Stimulated activated naive CD8-positive, alpha-beta T cell treated with anti-CD3 and anti-CD28 coated beads, Interleukin-15, Interleukin-2, amounts not matched to agents 100 U/mL and 50 U/mL, for 24 hours (primary cell): Measurements from ENCODE around the gene PCDHA9.
"Not testable (repeated sequence)": the region's sequence is repeated elsewhere in the genome, so short reads cannot be mapped to it uniquely, and the experiment has no call there.

Source experiments
- ATAC-seq: fragments of 150-1000 bp; cut with Tn5 transposase; one replicate; pipeline ENCODE4 v1.10.0; 2021
- DNase-seq: peaks from one replicate; pipeline ENCODE4 v3.0.0; 2021

Gene PCDHA9

GRCh38 chr5:140848139-140849102, at the start of gene PCDHA9:
TSS of gene PCDHA9 (plus strand) at chr5:140848382. CDS start at chr5:140848496, 114 bp downstream.
- not testable (repeated sequence) for DNase-seq, ATAC-seq

- ATAC-seq (no peak), DNase-seq (no peak)
These were observed 47.2 kb upstream of the PCDHA9 start, which contains the start of gene PCDHA3 for GRCh38 chr5:140800816-140801493. TSS of gene PCDHA3 (plus strand) at chr5:140801057.

- no peak for DNase-seq
- ATAC-seq, result no peak
These were observed 46.7 kb upstream of the PCDHA9 start for GRCh38 chr5:140801494-140801841.

- not testable (repeated sequence) for ATAC-seq, DNase-seq
These were observed 45.8 kb upstream of the PCDHA9 start for GRCh38 chr5:140802381-140802780.

- DNase-seq (no peak), ATAC-seq (no peak)
These were observed 45.4 kb upstream of the PCDHA9 start for GRCh38 chr5:140802781-140803271.

GRCh38 chr5:140806834-140807775, 41.1 kb upstream of the PCDHA9 start, which contains the start of gene PCDHA4:
TSS of gene PCDHA4 (plus strand) at chr5:140807068.
- ATAC-seq (no peak), DNase-seq (peak; percentile 23)

GRCh38 chr5:140808241-140808888, 39.8 kb upstream of the PCDHA9 start:
- ATAC-seq, DNase-seq: not testable (repeated sequence)

- DNase-seq (no peak), ATAC-seq (no peak)
These were observed 39.3 kb upstream of the PCDHA9 start for GRCh38 chr5:140808889-140809291.

GRCh38 chr5:140821375-140822280, 26.6 kb upstream of the PCDHA9 start, which contains the start of gene PCDHA5:
TSS of gene PCDHA5 (plus strand) at chr5:140821613.
- ATAC-seq (no peak), DNase-seq (peak; percentile 45)

GRCh38 chr5:140822281-140822629, 25.9 kb upstream of the PCDHA9 start:
- no peak for ATAC-seq
- DNase-seq, result no peak

GRCh38 chr5:140822969-140823368, 25.2 kb upstream of the PCDHA9 start:
- not testable (repeated sequence) for DNase-seq, ATAC-seq

GRCh38 chr5:140823475-140823874, 24.7 kb upstream of the PCDHA9 start:
- DNase-seq, result no peak

GRCh38 chr5:140827704-140828361, 20.3 kb upstream of the PCDHA9 start, which contains the start of gene PCDHA6:
TSS of gene PCDHA6 (plus strand) at chr5:140827960. CDS start at chr5:140828092, 132 bp downstream.
- no peak for DNase-seq

More at GRCh38 chr5:140823475-140823874, 24.7 kb upstream of the PCDHA9 start:
- no peak for ATAC-seq

GRCh38 chr5:140828362-140828737, 19.8 kb upstream of the PCDHA9 start:
- ATAC-seq, result no peak
- no peak for DNase-seq

More at GRCh38 chr5:140827704-140828361, 20.3 kb upstream of the PCDHA9 start, which contains the start of gene PCDHA6:
- no peak for ATAC-seq

GRCh38 chr5:140829511-140830501, 18.4 kb upstream of the PCDHA9 start:
- DNase-seq, ATAC-seq: not testable (repeated sequence)

- no peak for ATAC-seq
- DNase-seq, result no peak
These were observed 14.2 kb upstream of the PCDHA9 start, which contains the start of gene PCDHA7 for GRCh38 chr5:140833993-140834392. TSS of gene PCDHA7 (plus strand) at chr5:140834269. CDS start at chr5:140834384, 115 bp downstream.

- not testable (repeated sequence) for ATAC-seq
These were observed 13.7 kb upstream of the PCDHA9 start for GRCh38 chr5:140834439-140835008.

More at GRCh38 chr5:140834439-140835008, 13.7 kb upstream of the PCDHA9 start:
- DNase-seq, result not testable (repeated sequence)
